Stimulated activated CD4-positive, alpha-beta T cell treated with anti-CD3 and anti-CD28 coated beads, Interleukin-12 subunit alpha, Interleukin-12 subunit beta, amount 100 ng/mL, for 24 hours (primary cell): ENCODE results near the gene KRTAP9-7.

Experiments used
- DNase-seq, 2 experiments: peaks; one replicate each; pipeline ENCODE4 v3.0.0-alpha.2; 2020; ENCODE audit warnings: low read depth in 2 of 2

Gene KRTAP9-7

GRCh38 chr17:41271858-41272257 is 3.6 kb upstream of the KRTAP9-7 start:
- DNase-seq: no peak

GRCh38 chr17:41278176-41278955 is 2.9 kb downstream of the KRTAP9-7 start:
- no peak for DNase-seq

- no peak for DNase-seq
Observed at GRCh38 chr17:41284043-41284442, 8.5 kb downstream of the KRTAP9-7 start.

- DNase-seq: no peak
Observed at GRCh38 chr17:41284546-41284945, 9.0 kb downstream of the KRTAP9-7 start.

- no peak for DNase-seq
Observed at GRCh38 chr17:41287050-41287449, 11.6 kb downstream of the KRTAP9-7 start.

GRCh38 chr17:41294016-41294415 is 18.5 kb downstream of the KRTAP9-7 start:
- no peak for DNase-seq

- DNase-seq: no peak
Observed at GRCh38 chr17:41296846-41297245, 21.3 kb downstream of the KRTAP9-7 start.

GRCh38 chr17:41298458-41299135 is 23.1 kb downstream of the KRTAP9-7 start:
- DNase-seq: no peak

- DNase-seq: no peak
Observed at GRCh38 chr17:41301204-41301790, 25.8 kb downstream of the KRTAP9-7 start.

- no peak for DNase-seq
Observed at GRCh38 chr17:41301916-41302901, 26.7 kb downstream of the KRTAP9-7 start, which contains the start of gene KRTAP29-1. KRTAP29-1 (minus strand) TSS chr17:41302851; CDS start chr17:41302851, 0 bp downstream.

GRCh38 chr17:41302981-41303380 is 27.5 kb downstream of the KRTAP9-7 start:
- DNase-seq: no peak

GRCh38 chr17:41304091-41304490 is 28.6 kb downstream of the KRTAP9-7 start:
- no peak for DNase-seq

GRCh38 chr17:41307647-41308046 is 32.1 kb downstream of the KRTAP9-7 start:
- DNase-seq: no peak

GRCh38 chr17:41308251-41308917 is 32.9 kb downstream of the KRTAP9-7 start:
- DNase-seq: peak; percentile 17 to 24

GRCh38 chr17:41308918-41309359 is 33.4 kb downstream of the KRTAP9-7 start, which contains the start of gene KRTAP16-1:
KRTAP16-1 (minus strand) TSS chr17:41309309; CDS start chr17:41309253, 56 bp downstream.
- DNase-seq: peak in 1 of 2 experiments; percentile 8

- no peak for DNase-seq
Observed at GRCh38 chr17:41311111-41311510, 35.6 kb downstream of the KRTAP9-7 start.

- DNase-seq: no peak
Observed at GRCh38 chr17:41315204-41315794, 39.8 kb downstream of the KRTAP9-7 start, which contains the start of gene KRTAP17-1. KRTAP17-1 (minus strand) TSS chr17:41315710; CDS start chr17:41315650, 60 bp downstream.

- DNase-seq: no peak
Observed at GRCh38 chr17:41315814-41316445, 40.4 kb downstream of the KRTAP9-7 start.

GRCh38 chr17:41318231-41318630 is 42.7 kb downstream of the KRTAP9-7 start:
- no peak for DNase-seq
